WTC11 (cell line): ENCODE data around the gene BLVRA. TPM values are rescaled to one million over a fixed set of nuclear protein-coding genes. Genes with fewer than 3 reads are reported as not detected.
A peak's percentile ranks its signal among the peaks of the same experiment; 100 is the strongest.

Experiments used
- ATAC-seq: fragments of 200-7000 bp; cut with Tn5 transposase; 2 replicates; pipeline ENCODE4 v1.10.0; 2021; ENCODE audit warnings: mild to moderate bottlenecking, moderate library complexity
- CTCF ChIA-PET: fragments of 300-600 bp; sonication (Branson Sonifier 250); formaldehyde crosslinking; loops from one replicate; lab custom pipeline; 2021; ENCODE audit warnings: antibody characterized with exemption; lab: Charles Lee
- POLR2A ChIA-PET: fragments of 350-600 bp; sonication (Branson Sonifier 250); formaldehyde crosslinking; loops from one replicate; lab custom pipeline; 2021; ENCODE audit warnings: antibody characterized with exemption; lab: Charles Lee
- DNase-seq: peaks from one replicate; pipeline ENCODE4 v3.0.0; 2021; ENCODE audit warnings: low spot score
- H3K27ac Mint-ChIP-seq: 2 replicates; pipeline ENCODE4 v1.8.0; 2021; ENCODE audit warnings: mixed read lengths
- H3K27me3 Mint-ChIP-seq: 2 replicates; pipeline ENCODE4 v1.8.0; 2021; ENCODE audit warnings: low read depth, mild to moderate bottlenecking, moderate library complexity, mixed read lengths
- H3K36me3 Mint-ChIP-seq: 2 replicates; pipeline ENCODE4 v1.8.0; 2021; ENCODE audit warnings: mixed read lengths
- H3K4me1 Mint-ChIP-seq: 2 replicates; pipeline ENCODE4 v1.8.0; 2022; ENCODE audit warnings: mixed read lengths
- H3K4me3 Mint-ChIP-seq: 2 replicates; pipeline ENCODE4 v1.8.0; 2021; ENCODE audit warnings: mild to moderate bottlenecking, moderate library complexity, mixed read lengths
- H3K9me3 Mint-ChIP-seq: 2 replicates; pipeline ENCODE4 v1.8.0; 2021; ENCODE audit warnings: mixed read lengths
- CBFB ChIP-seq: sonication (generic); formaldehyde crosslinking; IDR thresholded peaks from 2 replicates; pipeline ENCODE4 v1.8.1; 2022; ENCODE audit warnings: mild to moderate bottlenecking, low read depth, missing genetic modification reagents
- HMGA2 ChIP-seq: fragments of 250-450 bp; sonication (Bioruptor Pico); IDR thresholded peaks from 2 replicates; pipeline ENCODE4 v1.4.0; 2021; ENCODE audit warnings: mild to moderate bottlenecking, moderate library complexity
- HMGXB4 ChIP-seq: sonication (generic); formaldehyde crosslinking; IDR thresholded peaks from 2 replicates; pipeline ENCODE4 v1.8.1; 2023; ENCODE audit warnings: mild to moderate bottlenecking, moderate library complexity, missing genetic modification reagents
- IRF2 ChIP-seq: sonication (generic); formaldehyde crosslinking; IDR thresholded peaks from 2 replicates; pipeline ENCODE4 v1.8.0; 2022; ENCODE audit warnings: low read depth, missing genetic modification reagents, borderline replicate concordance
- MYBL2 ChIP-seq: sonication (generic); formaldehyde crosslinking; IDR thresholded peaks from 2 replicates; pipeline ENCODE4 v1.8.1; 2023; ENCODE audit warnings: mild to moderate bottlenecking, moderate library complexity, missing genetic modification reagents
- NFATC4 ChIP-seq: fragments of 250-450 bp; sonication (Bioruptor Pico); IDR thresholded peaks from 2 replicates; pipeline ENCODE4 v1.9.0; 2021; ENCODE audit warnings: mild to moderate bottlenecking
- NR2C2 ChIP-seq: sonication (generic); formaldehyde crosslinking; IDR thresholded peaks from 2 replicates; pipeline ENCODE4 v1.8.0; 2022; ENCODE audit warnings: mild to moderate bottlenecking, missing genetic modification reagents
- PREB ChIP-seq: sonication (generic); formaldehyde crosslinking; IDR thresholded peaks from 2 replicates; pipeline ENCODE4 v1.8.1; 2022; ENCODE audit warnings: mild to moderate bottlenecking, missing genetic modification reagents, moderate library complexity, borderline replicate concordance
- USF1 ChIP-seq: sonication (generic); formaldehyde crosslinking; IDR thresholded peaks from 2 replicates; pipeline ENCODE4 v1.8.0; 2022; ENCODE audit warnings: mild to moderate bottlenecking, missing genetic modification reagents
- ZNF232 ChIP-seq: sonication (generic); formaldehyde crosslinking; IDR thresholded peaks from 2 replicates; pipeline ENCODE4 v1.8.0; 2022; ENCODE audit warnings: mild to moderate bottlenecking, missing genetic modification reagents
- ZNF317 ChIP-seq: sonication (generic); formaldehyde crosslinking; IDR thresholded peaks from 2 replicates; pipeline ENCODE4 v1.8.1; 2023; ENCODE audit warnings: low read depth, mild to moderate bottlenecking, moderate library complexity, missing genetic modification reagents, borderline replicate concordance
- ZNF396 ChIP-seq: fragments of 250-450 bp; sonication (Bioruptor Pico); IDR thresholded peaks from 2 replicates; pipeline ENCODE4 v1.8.0; 2021; ENCODE audit warnings: mild to moderate bottlenecking, moderate library complexity, borderline replicate concordance
- ZNF416 ChIP-seq: fragments of 250-450 bp; sonication (Bioruptor Pico); IDR thresholded peaks from 2 replicates; pipeline ENCODE4 v1.9.0; 2021; ENCODE audit warnings: mild to moderate bottlenecking, inconsistent platforms
- total RNA-seq: library from RNA; stranded (reverse); gene quantifications from 3 replicates; pipeline ENCODE4 v1.2.3, GENCODE V29; 2021
- TF ChIP-seq, protein P1 (sequence below): sonication (generic); formaldehyde crosslinking; IDR thresholded peaks from 2 replicates; pipeline ENCODE4 v1.8.1; 2023; ENCODE audit warnings: mild to moderate bottlenecking, missing genetic modification reagents
- TF ChIP-seq, protein P2 (sequence below): sonication (generic); formaldehyde crosslinking; IDR thresholded peaks from 2 replicates; pipeline ENCODE4 v1.8.0; 2023; ENCODE audit warnings: missing genetic modification reagents
- TF ChIP-seq, protein P3 (sequence below): fragments of 250-450 bp; sonication (Bioruptor Pico); conservative IDR thresholded peaks from 2 replicates; pipeline ENCODE4 v1.9.0; 2021; ENCODE audit warnings: mild to moderate bottlenecking
- TF ChIP-seq, protein P4 (sequence below): fragments of 250-450 bp; sonication (Bioruptor Pico); IDR thresholded peaks from 2 replicates; pipeline ENCODE4 v1.9.0; 2021; ENCODE audit warnings: moderate library complexity, mild to moderate bottlenecking, inconsistent platforms, borderline replicate concordance

Gene BLVRA
- total RNA-seq, 1 experiment from 2014 or later = 35.5 TPM

DNA sequence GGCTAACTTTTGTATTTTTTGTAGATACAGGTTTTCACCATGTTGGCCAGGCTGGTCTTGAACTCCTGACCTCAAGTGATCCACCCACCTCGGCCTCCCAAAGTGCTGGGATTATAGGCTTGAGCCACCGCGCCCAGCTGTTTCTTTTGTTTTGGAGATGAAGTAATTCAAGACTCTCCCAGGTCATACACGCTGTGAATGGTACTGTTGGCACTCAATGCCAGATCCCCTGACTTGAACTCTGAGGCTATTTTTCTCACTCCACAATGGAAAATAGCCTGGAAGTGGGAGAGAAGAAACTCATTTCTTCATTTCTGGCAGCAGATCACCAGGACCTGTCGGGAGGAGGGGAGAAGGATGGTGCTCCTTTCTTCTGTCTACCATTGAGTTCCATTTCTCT lies 32.4 kb downstream of the BLVRA start:
- TF ChIP-seq HMGA2 (CRISPR knock-in tag) = no peak
- TF ChIP-seq ZNF317 = 0 out of 2 replicates have a peak, but pooled peaks have one; percentile 54
- no peaks in the 10 kb centered on the region for H3K9me3 Mint-ChIP-seq
- no peak overlapping the region for H3K27ac Mint-ChIP-seq
- ChIA-PET CTCF (interaction anchor here (1.1 kb wide), 1 partner anchor 208 kb away, joined by 4 read pairs; the partner anchor contains the start of gene STK17A), POLR2A (interaction anchor here (0.6 kb wide), 1 partner anchor 37 kb away, joined by 3 read pairs; no protein-coding TSS in a partner anchor)
- no peaks in the 10 kb centered on the region for H3K4me1 Mint-ChIP-seq
- peaks cover 8% of the 10 kb centered on the region for H3K36me3 Mint-ChIP-seq
- ATAC-seq (no peak), DNase-seq (no peak)
- no peak overlapping the region for H3K4me3 Mint-ChIP-seq
- H3K27me3 Mint-ChIP-seq = no peaks in the 10 kb centered on the region

DNA sequence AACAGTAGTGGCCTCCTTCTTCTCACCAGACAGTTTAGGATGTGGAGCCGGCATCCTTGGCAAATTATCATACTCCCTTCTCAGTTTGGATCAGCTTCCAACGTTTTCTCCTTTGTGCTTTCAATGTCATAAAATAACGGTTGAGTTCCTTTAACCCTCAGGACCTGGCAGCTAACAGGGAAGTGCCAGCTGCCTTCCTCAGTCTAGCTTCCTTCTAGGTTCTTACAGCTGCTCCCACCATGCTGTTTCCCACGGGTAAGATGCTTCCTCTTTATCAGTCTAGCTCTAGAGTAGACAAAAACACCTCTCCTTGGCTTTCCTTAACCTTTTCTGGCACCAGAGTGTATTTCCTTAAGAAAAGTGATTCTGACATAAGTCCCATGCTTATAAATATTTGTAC lies 33.2 kb downstream of the BLVRA start:
- Mint-ChIP-seq H3K9me3 (no peaks in the 10 kb centered on the region), H3K36me3 (peaks cover 8% of the 10 kb centered on the region), H3K27me3 (no peaks in the 10 kb centered on the region)
- no peak for DNase-seq
- no peak for TF ChIP-seq ZNF416
- no peak for TF ChIP-seq USF1 (CRISPR knock-in tag)
- no peak for TF ChIP-seq HMGXB4
- TF ChIP-seq, protein P1, sequence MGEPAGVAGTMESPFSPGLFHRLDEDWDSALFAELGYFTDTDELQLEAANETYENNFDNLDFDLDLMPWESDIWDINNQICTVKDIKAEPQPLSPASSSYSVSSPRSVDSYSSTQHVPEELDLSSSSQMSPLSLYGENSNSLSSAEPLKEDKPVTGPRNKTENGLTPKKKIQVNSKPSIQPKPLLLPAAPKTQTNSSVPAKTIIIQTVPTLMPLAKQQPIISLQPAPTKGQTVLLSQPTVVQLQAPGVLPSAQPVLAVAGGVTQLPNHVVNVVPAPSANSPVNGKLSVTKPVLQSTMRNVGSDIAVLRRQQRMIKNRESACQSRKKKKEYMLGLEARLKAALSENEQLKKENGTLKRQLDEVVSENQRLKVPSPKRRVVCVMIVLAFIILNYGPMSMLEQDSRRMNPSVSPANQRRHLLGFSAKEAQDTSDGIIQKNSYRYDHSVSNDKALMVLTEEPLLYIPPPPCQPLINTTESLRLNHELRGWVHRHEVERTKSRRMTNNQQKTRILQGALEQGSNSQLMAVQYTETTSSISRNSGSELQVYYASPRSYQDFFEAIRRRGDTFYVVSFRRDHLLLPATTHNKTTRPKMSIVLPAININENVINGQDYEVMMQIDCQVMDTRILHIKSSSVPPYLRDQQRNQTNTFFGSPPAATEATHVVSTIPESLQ (CRISPR knock-in tag) = no peak
- TF ChIP-seq NR2C2 (CRISPR knock-in tag) = no peak
- TF ChIP-seq, protein P2, sequence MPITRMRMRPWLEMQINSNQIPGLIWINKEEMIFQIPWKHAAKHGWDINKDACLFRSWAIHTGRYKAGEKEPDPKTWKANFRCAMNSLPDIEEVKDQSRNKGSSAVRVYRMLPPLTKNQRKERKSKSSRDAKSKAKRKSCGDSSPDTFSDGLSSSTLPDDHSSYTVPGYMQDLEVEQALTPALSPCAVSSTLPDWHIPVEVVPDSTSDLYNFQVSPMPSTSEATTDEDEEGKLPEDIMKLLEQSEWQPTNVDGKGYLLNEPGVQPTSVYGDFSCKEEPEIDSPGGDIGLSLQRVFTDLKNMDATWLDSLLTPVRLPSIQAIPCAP (CRISPR knock-in tag) = no peak
- TF ChIP-seq MYBL2 (CRISPR knock-in tag) = no peak
- no peak for TF ChIP-seq ZNF396 (CRISPR knock-in tag)
- no peak for TF ChIP-seq ZNF232 (CRISPR knock-in tag)
- TF ChIP-seq, protein P3, sequence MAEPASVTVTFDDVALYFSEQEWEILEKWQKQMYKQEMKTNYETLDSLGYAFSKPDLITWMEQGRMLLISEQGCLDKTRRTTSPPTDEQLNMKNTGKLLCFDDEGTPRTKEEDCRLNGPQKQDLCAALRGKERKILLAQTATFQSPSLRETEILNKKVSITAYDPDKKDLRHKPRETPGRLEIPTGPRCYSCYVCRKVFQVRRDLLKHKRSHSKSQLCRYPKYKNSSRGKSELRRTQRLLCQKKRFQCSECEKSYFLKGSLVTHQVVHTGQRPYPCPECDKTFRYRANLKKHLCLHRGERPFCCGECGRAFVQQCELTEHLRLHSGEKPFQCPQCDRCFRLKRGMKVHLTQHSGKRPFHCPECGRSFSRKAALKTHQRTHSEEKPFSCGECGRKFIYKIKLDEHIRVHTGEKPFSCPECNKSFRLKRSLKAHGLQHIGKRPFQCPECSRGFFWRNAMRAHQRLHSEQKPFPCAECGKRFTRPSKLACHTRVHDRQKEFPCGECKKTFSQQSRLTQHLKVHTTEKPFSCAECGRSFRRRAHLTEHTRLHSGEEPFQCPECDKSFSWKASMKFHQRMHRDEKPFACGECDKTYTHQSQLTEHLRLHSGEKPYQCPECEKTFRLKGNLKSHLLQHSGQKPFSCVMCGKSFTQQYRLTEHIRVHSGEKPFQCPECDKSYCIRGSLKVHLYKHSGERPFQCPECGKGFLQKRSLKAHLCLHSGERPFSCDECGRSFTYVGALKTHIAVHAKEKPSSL (CRISPR knock-in tag) = no peak
- no peak for TF ChIP-seq IRF2 (CRISPR knock-in tag)
- no peak for TF ChIP-seq HMGA2 (CRISPR knock-in tag)
- TF ChIP-seq CBFB (CRISPR knock-in tag) = no peak
- TF ChIP-seq, protein P4, sequence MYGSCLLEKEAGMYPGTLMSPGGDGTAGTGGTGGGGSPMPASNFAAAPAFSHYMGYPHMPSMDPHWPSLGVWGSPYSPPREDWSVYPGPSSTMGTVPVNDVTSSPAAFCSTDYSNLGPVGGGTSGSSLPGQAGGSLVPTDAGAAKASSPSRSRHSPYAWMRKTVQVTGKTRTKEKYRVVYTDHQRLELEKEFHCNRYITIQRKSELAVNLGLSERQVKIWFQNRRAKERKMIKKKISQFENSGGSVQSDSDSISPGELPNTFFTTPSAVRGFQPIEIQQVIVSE = no peak
- TF ChIP-seq NFATC4 (CRISPR knock-in tag) = no peak
- no peak for TF ChIP-seq PREB
- TF ChIP-seq, all 79 proteins: peak for 0
- POLR2A ChIA-PET = no interaction called here
- CTCF ChIA-PET = interaction anchor here (0.5 to 1.4 kb wide), 2 partner anchors 24 to 62 kb away, joined by 4 to 5 read pairs; partner anchors contain the start of gene COA1
- no peak overlapping the region for H3K27ac Mint-ChIP-seq
- no peaks in the 10 kb centered on the region for H3K4me1 Mint-ChIP-seq
- no peak overlapping the region for H3K4me3 Mint-ChIP-seq
- ATAC-seq = no peak
